H9 (cell line): Measurements from ENCODE around the gene CHSY3. TPM values are rescaled to one million over a fixed set of nuclear protein-coding genes. Genes with fewer than 3 reads are reported as not detected.

ENCODE experiments used
- DNase-seq: peaks from one replicate; pipeline ENCODE4 v3.0.0-alpha.2; 2017
- H2AFZ ChIP-seq: one replicate; pipeline ENCODE4 v1.6.1; 2013; ENCODE audit warnings: mild to moderate bottlenecking, low read length, control low read depth, moderate library complexity
- H2AK5ac ChIP-seq: 2 replicates; pipeline ENCODE4 v1.6.1; 2013; ENCODE audit warnings: low read length, control low read depth, mixed read lengths; ENCODE audit not compliant: insufficient read length
- H2BK120ac ChIP-seq: one replicate; pipeline ENCODE4 v1.6.1; 2013; ENCODE audit warnings: low read depth, mild to moderate bottlenecking, low read length, control low read depth, inconsistent platforms; ENCODE audit not compliant: poor library complexity, severe bottlenecking
- H2BK12ac ChIP-seq: 2 replicates; pipeline ENCODE4 v1.6.1; 2013; ENCODE audit warnings: low read length, control low read depth, mixed read lengths, low read depth; ENCODE audit not compliant: insufficient read length
- H2BK15ac ChIP-seq: 2 replicates; pipeline ENCODE4 v1.6.1; 2013; ENCODE audit warnings: low read depth, low read length, control low read depth
- H2BK20ac ChIP-seq: one replicate; pipeline ENCODE4 v1.6.1; 2013; ENCODE audit warnings: low read depth, mild to moderate bottlenecking, low read length, control low read depth, inconsistent platforms; ENCODE audit not compliant: poor library complexity, severe bottlenecking
- H2BK5ac ChIP-seq: 2 replicates; pipeline ENCODE4 v1.6.1; 2013; ENCODE audit warnings: low read length, control low read depth, mixed read lengths; ENCODE audit not compliant: insufficient read length
- H3K14ac ChIP-seq: 2 replicates; pipeline ENCODE4 v1.6.1; 2013; ENCODE audit warnings: low read length, control low read depth; ENCODE audit not compliant: insufficient read depth
- H3K18ac ChIP-seq: 2 replicates; pipeline ENCODE4 v1.6.1; 2013; ENCODE audit warnings: low read depth, mild to moderate bottlenecking, mixed read lengths, low read length, control low read depth; ENCODE audit not compliant: insufficient read length
- H3K23ac ChIP-seq: 2 replicates; pipeline ENCODE4 v1.6.1; 2013; ENCODE audit warnings: low read length, control low read depth, mixed read lengths, low read depth; ENCODE audit not compliant: insufficient read length
- H3K23me2 ChIP-seq: 2 replicates; pipeline ENCODE4 v1.6.1; 2013; ENCODE audit warnings: low read depth, mild to moderate bottlenecking, mixed read lengths, low read length, control low read depth; ENCODE audit not compliant: insufficient read length, poor library complexity, severe bottlenecking
- H3K27ac ChIP-seq: 2 replicates; pipeline ENCODE4 v1.5.1; 2013; ENCODE audit warnings: low read length, control low read depth, mixed read lengths, low read depth; ENCODE audit not compliant: insufficient read length
- H3K27me3 ChIP-seq: 2 replicates; pipeline ENCODE4 v1.6.1; 2013; ENCODE audit warnings: low read length, control low read depth, inconsistent platforms; ENCODE audit not compliant: insufficient read depth
- H3K4ac ChIP-seq: 2 replicates; pipeline ENCODE4 v1.6.1; 2013; ENCODE audit warnings: low read depth, mild to moderate bottlenecking, control low read depth, inconsistent platforms, low read length, moderate library complexity
- H3K4me1 ChIP-seq: 2 replicates; pipeline ENCODE4 v1.6.1; 2013; ENCODE audit warnings: low read length, control low read depth, inconsistent platforms; ENCODE audit not compliant: insufficient read depth
- H3K4me2 ChIP-seq: 2 replicates; pipeline ENCODE4 v1.6.1; 2013; ENCODE audit warnings: low read length, control low read depth, mixed read lengths; ENCODE audit not compliant: insufficient read length, insufficient read depth
- H3K56ac ChIP-seq: 2 replicates; pipeline ENCODE4 v1.6.1; 2013; ENCODE audit warnings: low read depth, mild to moderate bottlenecking, mixed read lengths, low read length, control low read depth; ENCODE audit not compliant: insufficient read length
- H3K79me1 ChIP-seq: 2 replicates; pipeline ENCODE4 v1.6.1; 2013; ENCODE audit warnings: low read depth, mild to moderate bottlenecking, moderate library complexity, low read length, control low read depth, inconsistent platforms; ENCODE audit not compliant: insufficient read depth, poor library complexity, severe bottlenecking
- H3K79me2 ChIP-seq: 2 replicates; pipeline ENCODE4 v1.6.1; 2013; ENCODE audit warnings: low read length, control low read depth, inconsistent platforms; ENCODE audit not compliant: insufficient read depth
- H3K9ac ChIP-seq: 2 replicates; pipeline ENCODE4 v1.6.1; 2013; ENCODE audit warnings: low read length, control low read depth, mixed read lengths; ENCODE audit not compliant: insufficient read length; ENCODE audit errors: extremely low read depth
- H3K9me3 ChIP-seq: one replicate; pipeline ENCODE4 v1.6.1; 2013; ENCODE audit warnings: low read depth, low read length, inconsistent platforms; ENCODE audit not compliant: control insufficient read depth
- H3T11ph ChIP-seq: one replicate; pipeline ENCODE4 v1.6.1; 2013; ENCODE audit warnings: mild to moderate bottlenecking, low read length, control low read depth, inconsistent platforms
- H4K20me1 ChIP-seq: one replicate; pipeline ENCODE4 v1.6.1; 2013; ENCODE audit not compliant: control insufficient read depth, insufficient read length, insufficient read depth
- H4K5ac ChIP-seq: 2 replicates; pipeline ENCODE4 v1.6.1; 2013; ENCODE audit warnings: low read depth, mild to moderate bottlenecking, mixed read lengths, low read length, control low read depth; ENCODE audit not compliant: insufficient read length
- H4K8ac ChIP-seq: replicated peaks from 2 replicates; pipeline ENCODE4 v1.6.1; 2013; ENCODE audit warnings: low read length, control low read depth, mixed read lengths, low read depth; ENCODE audit not compliant: insufficient read length
- H4K91ac ChIP-seq: 2 replicates; pipeline ENCODE4 v1.6.1; 2013; ENCODE audit warnings: low read depth, mild to moderate bottlenecking, moderate library complexity, mixed read lengths, low read length, control low read depth; ENCODE audit not compliant: insufficient read length
- H3K27ac Mint-ChIP-seq, 3 experiments: 2 replicates in 2 of 3; 3 replicates in 1 of 3; pipeline ENCODE4 v1.8.0; 2020 to 2021; ENCODE audit warnings: mixed read lengths in 3 of 3, mild to moderate bottlenecking in 1 of 3, moderate library complexity in 1 of 3
- H3K27me3 Mint-ChIP-seq: 2 replicates; pipeline ENCODE4 v1.8.0; 2021; ENCODE audit warnings: low read depth, mild to moderate bottlenecking, moderate library complexity, mixed read lengths
- H3K36me3 Mint-ChIP-seq, 3 experiments: 2 replicates in 2 of 3; 3 replicates in 1 of 3; pipeline ENCODE4 v1.8.0; 2020 to 2021; ENCODE audit warnings: low read depth in 3 of 3, mixed read lengths in 3 of 3; ENCODE audit not compliant: insufficient read depth in 1 of 3
- H3K4me1 Mint-ChIP-seq, 2 experiments: 2 replicates each; pipeline ENCODE4 v1.8.0; 2020; ENCODE audit warnings: mixed read lengths in 2 of 2
- H3K4me3 Mint-ChIP-seq, 2 experiments: 2 replicates in 1 of 2; 3 replicates in 1 of 2; pipeline ENCODE4 v1.8.0; 2020 to 2021; ENCODE audit warnings: mild to moderate bottlenecking in 2 of 2, mixed read lengths in 2 of 2, moderate library complexity in 1 of 2
- H3K9me3 Mint-ChIP-seq, 2 experiments: 2 replicates in 1 of 2; 3 replicates in 1 of 2; pipeline ENCODE4 v1.8.0; 2020; ENCODE audit warnings: mild to moderate bottlenecking in 2 of 2, mixed read lengths in 2 of 2, moderate library complexity in 1 of 2
- WGBS: extraction: QIAGEN DNeasy Blood & Tissue Kit; methylation state at CpG from one replicate; pipeline ENCODE4 v1.1.7; 2013; ENCODE audit warnings: missing lambda C conversion rate, low lambda C conversion rate, mixed read lengths; ENCODE audit not compliant: insufficient read length; ENCODE audit errors: extremely low coverage; 5-methylcytosine and 5-hydroxymethylcytosine counted together
- total RNA-seq: library from RNA; stranded (reverse); gene quantifications from 2 replicates; pipeline ENCODE4 v1.2.1, GENCODE V29; 2021
- TF ChIP-seq, protein P1 (sequence below): fragments of 200-600 bp; sonication (generic); conservative IDR thresholded peaks from 3 replicates; pipeline ENCODE4 v1.8.0; 2021; ENCODE audit warnings: antibody characterized with exemption, mild to moderate bottlenecking

CHSY3 gene
- total RNA-seq, 1 experiment from 2014 or later, result 0.37 TPM

GRCh38 chr5:129935626-129936025, 31.4 kb downstream of the CHSY3 start:
- no peak overlapping the region for H2AK5ac ChIP-seq

More at GRCh38 chr5:129935626-129936025, 31.4 kb downstream of the CHSY3 start:
- Mint-ChIP-seq H3K27ac (no peak overlapping the region), H3K9me3 (peaks cover 7 to 16% of the 10 kb centered on the region in 2 experiments), H3K4me1 (peaks cover 0 to 4% of the 10 kb centered on the region in 2 experiments; a peak in 1 of 4 replicates), H3K4me3 (no peak overlapping the region), H3K27me3 (peaks cover 1% of the 10 kb centered on the region; the same call in 1 of the 2 replicates), H3K36me3 (peaks cover 0 to 16% (median 4%) of the 10 kb centered on the region in 3 experiments; a peak in 4 of 7 replicates)
- no peaks in the 10 kb centered on the region for H3K79me1 ChIP-seq
- H3K9me3 ChIP-seq, result no peaks in the 10 kb centered on the region
- no peak overlapping the region for H3K27ac ChIP-seq
- H2BK5ac ChIP-seq, result no peak overlapping the region
- no peak overlapping the region for H2BK15ac ChIP-seq
- no peak overlapping the region for H3K23ac ChIP-seq
- H3K14ac ChIP-seq, result no peak overlapping the region
- DNase-seq, result no peak
- no peak overlapping the region for H2BK20ac ChIP-seq
- H3K4me2 ChIP-seq, result no peak overlapping the region
- H3K56ac ChIP-seq, result no peak overlapping the region
- no peaks in the 10 kb centered on the region for H3K79me2 ChIP-seq
- H3K9ac ChIP-seq, result no peak overlapping the region
- H3K27me3 ChIP-seq, result no peaks in the 10 kb centered on the region
- no peaks in the 10 kb centered on the region for H4K20me1 ChIP-seq
- H3T11ph ChIP-seq, result no peak overlapping the region
- no peaks in the 10 kb centered on the region for H3K4me1 ChIP-seq
- H2BK120ac ChIP-seq, result no peak overlapping the region
- no CpG with 5 or more reads among the region's 2 CpGs for WGBS
- H2BK12ac ChIP-seq, result no peak overlapping the region
- H3K4ac ChIP-seq, result no peak overlapping the region
- no peak overlapping the region for H4K5ac ChIP-seq
- H3K18ac ChIP-seq, result no peak overlapping the region
- TF ChIP-seq, protein P1, sequence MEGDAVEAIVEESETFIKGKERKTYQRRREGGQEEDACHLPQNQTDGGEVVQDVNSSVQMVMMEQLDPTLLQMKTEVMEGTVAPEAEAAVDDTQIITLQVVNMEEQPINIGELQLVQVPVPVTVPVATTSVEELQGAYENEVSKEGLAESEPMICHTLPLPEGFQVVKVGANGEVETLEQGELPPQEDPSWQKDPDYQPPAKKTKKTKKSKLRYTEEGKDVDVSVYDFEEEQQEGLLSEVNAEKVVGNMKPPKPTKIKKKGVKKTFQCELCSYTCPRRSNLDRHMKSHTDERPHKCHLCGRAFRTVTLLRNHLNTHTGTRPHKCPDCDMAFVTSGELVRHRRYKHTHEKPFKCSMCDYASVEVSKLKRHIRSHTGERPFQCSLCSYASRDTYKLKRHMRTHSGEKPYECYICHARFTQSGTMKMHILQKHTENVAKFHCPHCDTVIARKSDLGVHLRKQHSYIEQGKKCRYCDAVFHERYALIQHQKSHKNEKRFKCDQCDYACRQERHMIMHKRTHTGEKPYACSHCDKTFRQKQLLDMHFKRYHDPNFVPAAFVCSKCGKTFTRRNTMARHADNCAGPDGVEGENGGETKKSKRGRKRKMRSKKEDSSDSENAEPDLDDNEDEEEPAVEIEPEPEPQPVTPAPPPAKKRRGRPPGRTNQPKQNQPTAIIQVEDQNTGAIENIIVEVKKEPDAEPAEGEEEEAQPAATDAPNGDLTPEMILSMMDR, result no peak
- no peak overlapping the region for H2AFZ ChIP-seq
- H4K8ac ChIP-seq, result no peak overlapping the region
- no peaks in the 10 kb centered on the region for H3K23me2 ChIP-seq
- no peak overlapping the region for H4K91ac ChIP-seq
